Measurements from ENCODE around the gene MED27.

MED27 gene

DNA sequence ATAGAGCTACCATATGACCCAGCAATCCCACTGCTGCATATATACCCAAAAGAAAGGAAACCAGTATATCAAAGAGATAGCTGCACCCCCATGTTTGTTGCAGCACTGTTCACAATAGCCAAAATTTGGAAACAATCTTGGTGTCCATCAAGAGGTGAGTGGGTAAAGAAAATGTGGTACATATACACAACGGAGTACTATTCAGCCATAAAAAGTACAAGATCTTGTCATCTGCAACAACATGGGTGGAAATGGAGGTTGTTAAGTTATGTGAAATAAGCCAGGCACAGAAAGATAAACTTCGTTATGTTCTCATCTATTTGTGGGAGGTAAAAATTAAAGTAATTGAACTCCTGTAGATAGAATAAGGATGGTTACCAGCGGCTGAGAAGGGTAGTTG, 145.0 kb downstream of the MED27 start:
- peaks cover 0 to 3% of the 10 kb centered on the region in 2 experiments for H3K36me3 ChIP-seq (ENCODE audit: control insufficient read depth in 1 of 2, insufficient read depth in 2 of 2, low read length in 2 of 2)
- no peaks in the 10 kb centered on the region for H3K9me3 ChIP-seq (ENCODE audit: insufficient read depth, low read depth, low read length)
- no peaks in the 10 kb centered on the region for H3K79me1 ChIP-seq (ENCODE audit: low read length)
- no peak overlapping the region for H3K18ac ChIP-seq (ENCODE audit: low read length)
- no peak overlapping the region for H3K4me3 ChIP-seq (ENCODE audit: low read depth, low read length)
- no peak overlapping the region for H3K4ac ChIP-seq (ENCODE audit: low read depth, low read length)
- H3K23ac ChIP-seq (ENCODE audit: low read length), result no peak overlapping the region
- no peak overlapping the region for H4K8ac ChIP-seq (ENCODE audit: low read depth, low read length)
- H2AK5ac ChIP-seq (ENCODE audit: low read length), result no peak overlapping the region
- DNase-seq, result no peak
- WGBS (ENCODE audit: extremely low coverage, insufficient coverage, insufficient read length), result no CpG with 5 or more reads among the region's 3 CpGs
- H3K4me1 ChIP-seq (ENCODE audit: control insufficient read depth in 1 of 2, insufficient read depth in 2 of 2, low read length in 2 of 2), result peaks cover 0 to 2% of the 10 kb centered on the region in 2 experiments
- no peaks in the 10 kb centered on the region for H3K79me2 ChIP-seq (ENCODE audit: control insufficient read depth, insufficient read depth, low read length, poor library complexity)
- no peak overlapping the region for H2AFZ ChIP-seq (ENCODE audit: insufficient read depth, low read length, poor library complexity)
- H3K9ac ChIP-seq (ENCODE audit: low read length), result no peak overlapping the region
- H2BK5ac ChIP-seq (ENCODE audit: low read depth, low read length, poor library complexity), result no peak overlapping the region
- H3K14ac ChIP-seq (ENCODE audit: low read length), result no peak overlapping the region
- H4K12ac ChIP-seq (ENCODE audit: low read depth, low read length), result no peak overlapping the region
- no peak overlapping the region for H3K27ac ChIP-seq (ENCODE audit: low read depth, low read length)
- H2BK12ac ChIP-seq (ENCODE audit: low read length), result no peak overlapping the region
- H3K4me2 ChIP-seq (ENCODE audit: low read length), result no peak overlapping the region
- H2BK120ac ChIP-seq (ENCODE audit: insufficient read depth, low read length, poor library complexity), result no peak overlapping the region
- H4K91ac ChIP-seq (ENCODE audit: low read depth, low read length), result no peak overlapping the region
- no peaks in the 10 kb centered on the region for H3K27me3 ChIP-seq (ENCODE audit: insufficient read depth, low read length)

DNA sequence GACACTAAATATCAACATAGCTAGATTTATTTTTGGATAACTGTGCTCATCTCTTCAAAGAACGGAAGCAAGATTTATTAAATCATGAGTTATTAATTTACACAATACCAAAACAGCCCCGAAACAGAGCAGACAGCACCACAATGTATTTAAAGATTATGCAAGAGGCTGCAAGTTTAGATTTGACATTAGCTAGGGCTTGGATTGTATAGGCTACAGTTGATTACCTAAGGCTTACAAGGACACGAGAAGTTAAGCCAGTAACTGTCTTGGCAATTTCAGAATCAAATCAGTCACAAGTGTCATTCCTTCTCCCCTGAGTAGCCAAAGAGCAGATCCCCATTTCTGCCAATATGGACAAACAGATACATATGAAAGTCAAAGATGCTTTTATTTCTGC, 152.6 kb downstream of the MED27 start:
- no peak overlapping the region for H2AK5ac ChIP-seq (ENCODE audit: low read length)
- H3K4me2 ChIP-seq (ENCODE audit: low read length), result no peak overlapping the region
- H2AFZ ChIP-seq (ENCODE audit: insufficient read depth, low read length, poor library complexity), result no peak overlapping the region
- no peak overlapping the region for H2BK12ac ChIP-seq (ENCODE audit: low read length)
- peaks cover 0 to 2% of the 10 kb centered on the region in 2 experiments for H3K36me3 ChIP-seq (ENCODE audit: control insufficient read depth in 1 of 2, insufficient read depth in 2 of 2, low read length in 2 of 2)
- H3K79me2 ChIP-seq (ENCODE audit: control insufficient read depth, insufficient read depth, low read length, poor library complexity), result no peaks in the 10 kb centered on the region
- no peaks in the 10 kb centered on the region for H3K9me3 ChIP-seq (ENCODE audit: insufficient read depth, low read depth, low read length)
- H3K79me1 ChIP-seq (ENCODE audit: low read length), result no peaks in the 10 kb centered on the region
- no peak overlapping the region for H2BK120ac ChIP-seq (ENCODE audit: insufficient read depth, low read length, poor library complexity)
- H3K4me3 ChIP-seq (ENCODE audit: low read depth, low read length), result no peak overlapping the region
- no peak overlapping the region for H3K27ac ChIP-seq (ENCODE audit: low read depth, low read length)
- H3K9ac ChIP-seq (ENCODE audit: low read length), result no peak overlapping the region
- no peak overlapping the region for H4K8ac ChIP-seq (ENCODE audit: low read depth, low read length)
- DNase-seq, result no peak
- no CpG with 5 or more reads among the region's 3 CpGs for WGBS (ENCODE audit: extremely low coverage, insufficient coverage, insufficient read length)
- H3K23ac ChIP-seq (ENCODE audit: low read length), result no peak overlapping the region
- no peak overlapping the region for H2BK5ac ChIP-seq (ENCODE audit: low read depth, low read length, poor library complexity)
- no peak overlapping the region for H4K12ac ChIP-seq (ENCODE audit: low read depth, low read length)
- no peak overlapping the region for H3K14ac ChIP-seq (ENCODE audit: low read length)
- peaks cover 0 to 2% of the 10 kb centered on the region in 2 experiments for H3K4me1 ChIP-seq (ENCODE audit: control insufficient read depth in 1 of 2, insufficient read depth in 2 of 2, low read length in 2 of 2)
- no peak overlapping the region for H3K18ac ChIP-seq (ENCODE audit: low read length)
- H3K27me3 ChIP-seq (ENCODE audit: insufficient read depth, low read length), result no peaks in the 10 kb centered on the region
- H4K91ac ChIP-seq (ENCODE audit: low read depth, low read length), result no peak overlapping the region
- H3K4ac ChIP-seq (ENCODE audit: low read depth, low read length), result no peak overlapping the region

- H3K79me2 ChIP-seq (ENCODE audit: control insufficient read depth, insufficient read depth, low read length, poor library complexity), result no peaks in the 10 kb centered on the region
- peaks cover 0 to 2% of the 10 kb centered on the region in 2 experiments for H3K4me1 ChIP-seq (ENCODE audit: control insufficient read depth in 1 of 2, insufficient read depth in 2 of 2, low read length in 2 of 2)
- no peak overlapping the region for H3K23ac ChIP-seq (ENCODE audit: low read length)
- no peak overlapping the region for H4K8ac ChIP-seq (ENCODE audit: low read depth, low read length)
- no peak overlapping the region for H3K4me2 ChIP-seq (ENCODE audit: low read length)
- H2BK5ac ChIP-seq (ENCODE audit: low read depth, low read length, poor library complexity), result no peak overlapping the region
- H3K9me3 ChIP-seq (ENCODE audit: insufficient read depth, low read depth, low read length), result no peaks in the 10 kb centered on the region
- H3K27me3 ChIP-seq (ENCODE audit: insufficient read depth, low read length), result no peaks in the 10 kb centered on the region
- WGBS (ENCODE audit: extremely low coverage, insufficient coverage, insufficient read length), result no CpG with 5 or more reads among the region's 6 CpGs
- no peak overlapping the region for H3K27ac ChIP-seq (ENCODE audit: low read depth, low read length)
- no peak overlapping the region for H4K91ac ChIP-seq (ENCODE audit: low read depth, low read length)
- H2AK5ac ChIP-seq (ENCODE audit: low read length), result no peak overlapping the region
- peaks cover 0 to 2% of the 10 kb centered on the region in 2 experiments for H3K36me3 ChIP-seq (ENCODE audit: control insufficient read depth in 1 of 2, insufficient read depth in 2 of 2, low read length in 2 of 2)
- H3K9ac ChIP-seq (ENCODE audit: low read length), result no peak overlapping the region
- H2AFZ ChIP-seq (ENCODE audit: insufficient read depth, low read length, poor library complexity), result no peak overlapping the region
- no peak overlapping the region for H3K4me3 ChIP-seq (ENCODE audit: low read depth, low read length)
- H2BK120ac ChIP-seq (ENCODE audit: insufficient read depth, low read length, poor library complexity), result no peak overlapping the region
- no peak overlapping the region for H3K18ac ChIP-seq (ENCODE audit: low read length)
- no peak overlapping the region for H2BK12ac ChIP-seq (ENCODE audit: low read length)
- no peak overlapping the region for H4K12ac ChIP-seq (ENCODE audit: low read depth, low read length)
- no peaks in the 10 kb centered on the region for H3K79me1 ChIP-seq (ENCODE audit: low read length)
- DNase-seq, result no peak
- no peak overlapping the region for H3K4ac ChIP-seq (ENCODE audit: low read depth, low read length)
- H3K14ac ChIP-seq (ENCODE audit: low read length), result no peak overlapping the region
These were observed 153.2 kb downstream of the MED27 start for GRCh38 chr9:131926360-131926922.

DNA sequence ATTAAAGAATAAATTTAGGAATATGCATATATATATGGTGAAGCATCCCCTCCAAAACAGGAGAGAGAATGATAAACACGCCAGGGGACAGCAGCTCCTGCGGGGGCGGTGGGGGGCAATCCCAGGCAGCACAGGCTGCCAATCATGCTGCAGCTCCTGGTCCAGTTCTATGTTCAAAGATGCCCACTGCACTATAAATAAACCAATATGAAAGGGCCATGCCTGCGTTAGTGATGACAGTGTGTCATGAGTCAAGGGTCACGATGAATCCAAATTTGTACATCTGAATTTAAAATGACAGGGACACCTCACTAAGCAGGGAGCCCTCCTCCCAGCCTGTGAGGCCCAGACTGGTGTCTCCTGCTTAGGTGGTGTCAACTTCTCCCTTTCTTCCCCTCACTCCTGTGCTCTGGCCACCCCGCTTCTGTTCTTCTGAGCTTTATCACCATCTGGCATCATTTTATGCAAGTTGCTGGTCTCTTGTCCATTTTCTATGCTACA, 153.9 kb downstream of the MED27 start:
- no peak overlapping the region for H2BK12ac ChIP-seq (ENCODE audit: low read length)
- H4K91ac ChIP-seq (ENCODE audit: low read depth, low read length), result no peak overlapping the region
- no peaks in the 10 kb centered on the region for H3K79me2 ChIP-seq (ENCODE audit: control insufficient read depth, insufficient read depth, low read length, poor library complexity)
- no CpG with 5 or more reads among the region's 6 CpGs for WGBS (ENCODE audit: extremely low coverage, insufficient coverage, insufficient read length)
- H3K27me3 ChIP-seq (ENCODE audit: insufficient read depth, low read length), result no peaks in the 10 kb centered on the region
- H2BK5ac ChIP-seq (ENCODE audit: low read depth, low read length, poor library complexity), result no peak overlapping the region
- H3K9ac ChIP-seq (ENCODE audit: low read length), result no peak overlapping the region
- H2BK120ac ChIP-seq (ENCODE audit: insufficient read depth, low read length, poor library complexity), result no peak overlapping the region
- no peak overlapping the region for H3K18ac ChIP-seq (ENCODE audit: low read length)
- H4K12ac ChIP-seq (ENCODE audit: low read depth, low read length), result no peak overlapping the region
- no peak overlapping the region for H4K8ac ChIP-seq (ENCODE audit: low read depth, low read length)
- H3K79me1 ChIP-seq (ENCODE audit: low read length), result no peaks in the 10 kb centered on the region
- H3K4me2 ChIP-seq (ENCODE audit: low read length), result no peak overlapping the region
- no peak overlapping the region for H2AK5ac ChIP-seq (ENCODE audit: low read length)
- H3K27ac ChIP-seq (ENCODE audit: low read depth, low read length), result no peak overlapping the region
- H3K36me3 ChIP-seq (ENCODE audit: control insufficient read depth in 1 of 2, insufficient read depth in 2 of 2, low read length in 2 of 2), result peaks cover 0 to 2% of the 10 kb centered on the region in 2 experiments
- no peaks in the 10 kb centered on the region for H3K9me3 ChIP-seq (ENCODE audit: insufficient read depth, low read depth, low read length)
- peaks cover 0 to 2% of the 10 kb centered on the region in 2 experiments for H3K4me1 ChIP-seq (ENCODE audit: control insufficient read depth in 1 of 2, insufficient read depth in 2 of 2, low read length in 2 of 2)
- H3K4me3 ChIP-seq (ENCODE audit: low read depth, low read length), result no peak overlapping the region
- no peak overlapping the region for H3K23ac ChIP-seq (ENCODE audit: low read length)
- no peak for DNase-seq
- no peak overlapping the region for H3K4ac ChIP-seq (ENCODE audit: low read depth, low read length)
- no peak overlapping the region for H2AFZ ChIP-seq (ENCODE audit: insufficient read depth, low read length, poor library complexity)
- no peak overlapping the region for H3K14ac ChIP-seq (ENCODE audit: low read length)

Data from trophoblast cell (in vitro differentiated cells and primary cell).